ENCODE measurements around the gene SDF2.

The SDF2 gene, protein sequence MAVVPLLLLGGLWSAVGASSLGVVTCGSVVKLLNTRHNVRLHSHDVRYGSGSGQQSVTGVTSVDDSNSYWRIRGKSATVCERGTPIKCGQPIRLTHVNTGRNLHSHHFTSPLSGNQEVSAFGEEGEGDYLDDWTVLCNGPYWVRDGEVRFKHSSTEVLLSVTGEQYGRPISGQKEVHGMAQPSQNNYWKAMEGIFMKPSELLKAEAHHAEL

GRCh38 chr17:28661635-28662526, at the start of gene SDF2, which contains the start of gene SUPT6H:
Gene SDF2, minus strand, starts transcription at chr17:28661906. Its CDS starts 30 bp downstream, at chr17:28661876.
Gene SUPT6H, plus strand, starts transcription at chr17:28662205. Its CDS starts 11,197 bp downstream, at chr17:28673402.
- DNase-seq (ENCODE audit: low read depth) = peak; percentile 88

GRCh38 chr17:28710861-28711722, 49.4 kb upstream of the SDF2 start:
- DNase-seq (ENCODE audit: low read depth) = peak; percentile 74

DNA sequence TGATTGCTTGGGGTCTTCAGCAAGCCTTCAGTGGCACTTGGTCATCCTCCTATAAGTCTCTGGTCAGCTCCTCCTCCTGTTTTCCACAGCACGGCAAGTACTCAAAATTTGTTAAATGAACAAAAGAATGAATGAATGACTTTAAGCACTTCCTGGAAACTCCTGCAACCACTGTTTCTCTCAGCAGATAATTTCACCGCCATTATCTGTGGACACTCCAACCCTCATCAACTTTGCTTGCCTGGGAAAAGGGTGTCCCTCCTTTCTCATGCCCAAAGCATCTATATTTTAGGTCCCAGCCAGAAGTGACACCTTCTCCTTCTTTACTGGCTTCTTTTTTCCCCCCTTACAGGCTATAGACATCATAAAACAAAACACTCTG, 45.6 kb upstream of the SDF2 start:
- no peak for DNase-seq (ENCODE audit: low read depth)

- no peak for DNase-seq (ENCODE audit: low read depth)
Measured at GRCh38 chr17:28706471-28707338, 45.0 kb upstream of the SDF2 start.

DNA sequence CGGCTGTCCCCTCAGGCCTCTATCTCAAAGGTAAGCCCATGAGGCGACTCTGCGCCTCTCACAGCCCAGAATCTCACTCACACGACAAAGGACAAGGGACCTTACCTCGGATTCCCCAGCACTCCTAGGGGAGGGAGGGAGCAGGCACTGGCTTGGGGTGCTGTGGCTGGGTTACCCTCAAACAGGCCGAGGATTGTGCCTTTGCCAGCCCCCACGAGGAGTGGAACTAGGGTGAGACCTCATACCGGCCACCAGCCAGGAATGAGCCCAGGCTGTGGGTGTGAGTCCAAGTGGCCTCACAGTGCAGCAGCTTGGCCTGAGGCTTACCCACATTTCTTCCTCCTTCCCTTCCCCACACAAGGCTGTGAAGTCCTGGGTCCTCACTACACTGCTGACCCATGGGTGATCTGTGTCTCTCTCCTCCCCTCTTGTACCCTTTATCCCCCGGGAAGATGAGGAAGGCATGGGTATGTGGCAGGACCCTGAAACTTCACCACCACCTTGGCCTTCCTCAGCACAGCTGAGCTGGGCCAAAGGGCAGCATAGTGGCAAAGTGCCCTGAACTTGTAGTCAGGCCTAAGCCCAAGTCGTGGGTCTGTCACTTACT, 44.1 kb upstream of the SDF2 start:
- DNase-seq (ENCODE audit: low read depth) = no peak

- DNase-seq (ENCODE audit: low read depth) = no peak
Measured at GRCh38 chr17:28705074-28705659, 43.5 kb upstream of the SDF2 start.

DNA sequence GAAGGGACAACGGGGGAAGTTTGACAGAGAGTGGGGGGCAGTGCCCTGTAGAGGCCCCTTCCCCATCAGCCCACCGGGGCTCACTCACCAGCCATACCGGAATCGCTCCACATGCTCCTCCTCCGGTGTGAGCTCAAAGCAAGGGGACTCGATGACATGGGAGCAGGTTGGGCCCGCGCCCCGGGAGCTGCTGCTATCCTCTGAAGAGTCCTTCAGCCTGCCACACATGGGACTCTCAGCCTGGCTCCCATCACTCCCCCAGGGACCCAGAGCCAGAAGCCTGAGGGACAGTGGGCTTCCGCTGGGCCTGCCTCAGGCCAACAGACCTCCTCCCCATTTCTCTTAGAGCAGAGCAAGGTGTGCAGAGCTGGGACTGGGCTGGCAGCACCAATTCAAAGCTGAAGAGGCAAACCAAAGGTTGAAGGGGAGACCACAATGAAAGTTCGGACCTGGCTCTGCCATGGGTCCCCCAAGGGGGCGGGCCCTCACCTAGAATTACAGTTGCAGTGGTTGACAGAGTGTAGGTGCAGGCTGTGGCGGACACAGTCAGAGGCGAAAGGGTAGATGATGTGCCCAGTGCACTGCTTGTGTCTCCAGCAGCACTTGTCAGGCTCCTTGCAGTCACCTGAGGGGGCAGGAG, 42.6 kb upstream of the SDF2 start:
- no peak for DNase-seq (ENCODE audit: low read depth)

GRCh38 chr17:28703552-28704218, 42.0 kb upstream of the SDF2 start:
- no peak for DNase-seq (ENCODE audit: low read depth)

DNA sequence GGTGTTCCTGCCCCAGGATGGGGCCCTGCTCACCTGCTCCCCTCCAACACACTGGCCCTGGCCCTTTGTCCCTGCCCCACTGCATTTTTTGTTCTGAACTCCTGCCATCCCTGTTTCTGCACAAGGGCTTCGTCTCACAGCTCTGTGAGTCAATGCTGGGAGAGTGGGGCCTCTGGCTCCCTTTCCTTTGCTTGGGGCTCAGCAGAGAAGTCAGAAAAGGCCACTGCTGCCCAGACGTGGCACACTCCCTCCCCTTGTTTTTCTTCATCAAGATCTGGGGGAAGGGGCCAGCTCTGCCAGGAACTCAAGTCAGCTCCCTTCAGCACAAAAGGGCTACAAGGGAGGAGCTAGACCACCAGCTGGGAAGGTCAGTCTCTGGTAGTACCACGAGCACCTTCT, 41.0 kb upstream of the SDF2 start:
- DNase-seq (ENCODE audit: low read depth) = no peak

GRCh38 chr17:28702026-28702751, 40.5 kb upstream of the SDF2 start:
- no peak for DNase-seq (ENCODE audit: low read depth)

- DNase-seq (ENCODE audit: low read depth) = no peak
Measured at GRCh38 chr17:28700830-28701492, 39.3 kb upstream of the SDF2 start.

DNA sequence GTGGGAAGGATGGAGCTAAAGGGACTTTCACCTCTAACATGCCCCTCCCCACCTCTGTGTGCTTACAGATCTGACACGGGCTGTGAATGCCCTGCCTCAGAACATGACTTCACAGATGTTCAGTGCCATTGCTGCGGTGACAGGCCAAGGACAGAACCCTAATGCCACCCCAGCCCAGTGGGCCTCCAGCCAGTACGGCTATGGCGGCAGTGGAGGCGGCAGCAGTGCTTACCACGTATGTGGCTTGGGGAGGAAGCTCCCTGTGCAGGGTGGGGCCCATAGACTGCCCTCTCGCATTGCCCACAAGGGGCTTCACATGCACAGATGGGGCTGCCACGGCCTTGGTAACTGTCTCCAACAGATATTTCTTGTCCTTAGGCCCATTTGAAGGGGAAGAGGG, 38.6 kb upstream of the SDF2 start:
- no peak for DNase-seq (ENCODE audit: low read depth)

DNA sequence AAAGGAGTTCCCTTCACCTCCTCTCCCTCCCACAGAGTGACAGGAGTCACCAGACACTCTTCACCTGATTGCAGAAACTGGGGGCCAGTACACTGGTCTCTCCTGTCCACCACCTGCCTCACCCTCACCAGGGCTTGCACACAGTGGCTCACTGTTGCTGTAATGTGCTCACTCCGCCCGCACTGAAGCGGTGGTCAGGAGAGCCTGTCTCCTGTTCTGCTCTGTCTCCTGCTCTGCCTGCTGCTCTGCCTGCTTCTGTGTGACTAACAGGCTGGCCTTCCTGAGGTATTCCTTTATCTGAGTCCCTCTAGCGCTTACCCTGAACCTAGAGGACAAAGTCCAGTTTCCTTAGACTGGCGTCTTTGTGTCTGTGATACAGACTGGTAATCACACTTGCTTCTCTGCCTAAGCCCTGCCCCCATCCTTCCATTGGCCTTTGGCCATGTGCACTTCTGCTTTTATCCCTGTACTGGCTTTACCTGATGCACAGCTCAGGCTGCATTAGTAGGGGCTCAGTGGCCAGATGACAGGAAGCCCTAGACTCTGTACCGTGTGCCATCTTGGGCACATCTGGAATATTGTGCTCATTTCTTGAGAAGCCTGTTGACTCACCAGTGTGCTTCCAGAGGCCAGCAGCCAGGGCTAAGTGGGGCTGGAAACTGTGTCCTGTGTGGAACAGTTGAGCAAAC, 36.7 kb upstream of the SDF2 start:
- no peak for DNase-seq (ENCODE audit: low read depth)

- no peak for DNase-seq (ENCODE audit: low read depth)
Measured at GRCh38 chr17:28693869-28694268, 32.2 kb upstream of the SDF2 start.

- DNase-seq (ENCODE audit: low read depth) = no peak
Measured at GRCh38 chr17:28689011-28689410, 27.3 kb upstream of the SDF2 start.

DNA sequence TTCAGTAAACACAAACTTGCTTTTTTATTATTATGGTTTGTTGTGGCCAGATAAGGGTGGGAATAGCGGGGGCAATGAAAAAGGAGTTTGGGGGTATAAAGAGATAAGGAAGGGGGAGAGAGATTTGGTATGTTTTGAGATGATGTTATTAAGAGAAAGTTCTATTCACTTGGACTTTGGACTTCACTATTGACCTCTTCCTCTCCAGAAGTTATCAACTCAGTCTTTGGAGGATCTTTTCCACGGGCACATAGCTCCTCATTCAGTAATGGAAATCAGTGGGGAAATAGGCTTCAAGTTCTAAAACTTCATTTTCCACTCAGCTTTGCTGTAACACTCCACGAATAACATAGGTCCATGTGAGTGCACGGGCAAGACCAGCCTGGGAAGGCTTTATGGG, 26.8 kb upstream of the SDF2 start:
- no peak for DNase-seq (ENCODE audit: low read depth)

DNA sequence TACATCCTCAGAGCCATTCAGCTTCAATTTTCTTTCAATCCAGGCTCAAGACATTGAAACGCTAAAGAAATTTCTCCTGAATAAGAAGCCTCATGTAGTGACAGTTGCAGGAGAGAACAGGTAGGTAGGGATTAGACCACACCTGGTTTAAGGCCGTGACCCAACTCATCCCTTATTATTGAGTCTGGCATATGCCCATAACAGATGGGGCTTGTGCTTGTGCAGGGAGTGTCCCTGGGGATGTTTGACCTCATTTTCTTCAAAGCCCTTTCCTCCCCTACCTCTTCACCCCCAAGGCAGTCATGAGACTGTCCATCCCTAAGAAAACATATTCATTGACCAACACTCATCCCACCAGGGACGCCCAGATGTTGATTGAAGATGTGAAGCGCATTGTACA, 24.6 kb upstream of the SDF2 start:
- DNase-seq (ENCODE audit: low read depth) = no peak

- DNase-seq (ENCODE audit: low read depth) = no peak
Measured at GRCh38 chr17:28685366-28685765, 23.7 kb upstream of the SDF2 start.

All from stimulated activated CD8-positive, alpha-beta memory T cell treated with anti-CD3 and anti-CD28 coated beads, Interleukin-12 subunit alpha, Interleukin-12 subunit beta, amount 100 ng/mL, for 4 hours (primary cell).